Panc1 (cell line): ENCODE results near the gene TGFB1I1. TPM values are rescaled to one million over a fixed set of nuclear protein-coding genes. Genes with fewer than 3 reads are reported as not detected.

Source experiments
- ATAC-seq: fragments of 200-7000 bp; cut with Tn5 transposase; 2 replicates; pipeline ENCODE4 v1.9.1; 2020; ENCODE audit warnings: mild to moderate bottlenecking, moderate library complexity
- BruUV-seq: library from RNA; stranded (reverse); fragments of 400-500 nt; replicated peaks from 2 replicates; lab custom pipeline; 2021; lab: Mats Ljungman, UMichigan
- CTCF ChIA-PET: fragments of 300-600 bp; sonication (Branson Sonifier 250); formaldehyde crosslinking; loops from one replicate; lab custom pipeline; 2022; ENCODE audit warnings: antibody characterized with exemption; lab: Charles Lee
- POLR2A ChIA-PET: fragments of 300-600 bp; sonication (Branson Sonifier 250); formaldehyde crosslinking; loops from one replicate; lab custom pipeline; 2022; ENCODE audit warnings: antibody characterized with exemption; lab: Charles Lee
- DNase-seq: peaks from one replicate; pipeline ENCODE4 v3.0.0-alpha.2; 2010; ENCODE audit warnings: low read depth, low spot score
- H3K27ac ChIP-seq: 2 replicates; pipeline ENCODE4 v1.5.1; 2011; ENCODE audit warnings: mild to moderate bottlenecking, low read length, inconsistent platforms
- H3K27me3 ChIP-seq: fragments of 200-500 bp; sonication (Bioruptor generic); 2 replicates; pipeline ENCODE4 v1.6.0; 2014; ENCODE audit warnings: low read length, inconsistent platforms; ENCODE audit not compliant: control insufficient read depth, insufficient read depth
- H3K36me3 ChIP-seq: fragments of 200-500 bp; sonication (Bioruptor generic); 2 replicates; pipeline ENCODE4 v1.5.1; 2014; ENCODE audit warnings: inconsistent platforms, mild to moderate bottlenecking, low read length, moderate library complexity; ENCODE audit not compliant: control insufficient read depth, insufficient read depth
- H3K4me1 ChIP-seq: 2 replicates; pipeline ENCODE4 v1.5.1; 2011; ENCODE audit warnings: inconsistent platforms, mild to moderate bottlenecking, low read length, moderate library complexity; ENCODE audit not compliant: control insufficient read depth, insufficient read depth
- H3K4me3 ChIP-seq, 2 experiments: 2 replicates each; pipeline ENCODE4 v1.5.1; 2011 to 2012; ENCODE audit warnings: low read depth in 2 of 2, low read length in 2 of 2, mild to moderate bottlenecking in 2 of 2, inconsistent platforms in 1 of 2, moderate library complexity in 1 of 2
- H3K9me3 ChIP-seq: fragments of 200-500 bp; sonication (Bioruptor generic); 2 replicates; pipeline ENCODE4 v1.5.1; 2014; ENCODE audit warnings: low read depth, mild to moderate bottlenecking, inconsistent platforms, low read length, moderate library complexity; ENCODE audit not compliant: control insufficient read depth, insufficient read depth
- CTCF ChIP-seq: fragments of 450-650 bp; IDR thresholded peaks from 2 replicates; pipeline ENCODE4 v1.5.1; 2017; ENCODE audit warnings: mild to moderate bottlenecking
- POLR2AphosphoS5 ChIP-seq: IDR thresholded peaks from 2 replicates; pipeline ENCODE4 v1.6.1; 2012; ENCODE audit warnings: mild to moderate bottlenecking, low read depth, low read length, moderate library complexity
- REST ChIP-seq, 2 experiments: IDR thresholded peaks; 2 replicates each; pipeline ENCODE4 v1.6.1; 2011 to 2012; ENCODE audit warnings: low read depth in 2 of 2, control low read depth in 1 of 2, low read length in 1 of 2, mild to moderate bottlenecking in 1 of 2, moderate library complexity in 1 of 2; ENCODE audit not compliant: insufficient read depth in 1 of 2
- SIN3A ChIP-seq: IDR thresholded peaks from 2 replicates; pipeline ENCODE4 v1.6.1; 2012; ENCODE audit warnings: low read depth, mild to moderate bottlenecking, low read length, moderate library complexity, borderline replicate concordance; ENCODE audit not compliant: insufficient read depth
- TCF7L2 ChIP-seq: IDR thresholded peaks from 2 replicates; pipeline ENCODE4 v1.6.1; 2011; ENCODE audit warnings: mild to moderate bottlenecking, low read depth, low read length, inconsistent platforms
- in situ Hi-C: cut with HindIII; loops from 2 replicates; pipeline ENCODE4 v1.10.0; 2016; ENCODE audit warnings: low sequenced_read_pairs, low pct_unique_long_range_greater_than_20kb
- intact Hi-C: fragments of 100-400 bp; cut with micrococcal nuclease; formaldehyde crosslinking; loops from one replicate; pipeline ENCODE4 v1.10.0; 2022; ENCODE audit not compliant: unreplicated experiment
- total RNA-seq: library from RNA; stranded (reverse); gene quantifications from one replicate; pipeline ENCODE4 v1.2.1, GENCODE V29; 2021; ENCODE audit not compliant: unreplicated experiment

TGFB1I1 gene
- total RNA-seq, 1 experiment from 2014 or later, result 32.5 TPM

- ChIA-PET POLR2A (no interaction called here), CTCF (interaction anchor here (0.6 kb wide), 1 partner anchor 22 kb away, joined by 3 read pairs; no protein-coding TSS in a partner anchor)
- no peak overlapping the region for H3K27ac ChIP-seq
- H3K9me3 ChIP-seq, result no peaks in the 10 kb centered on the region
- H3K4me1 ChIP-seq, result no peaks in the 10 kb centered on the region
- H3K36me3 ChIP-seq, result no peaks in the 10 kb centered on the region; the same call in 1 of the 2 replicates
- DNase-seq (no peak), ATAC-seq (no peak)
- intact Hi-C loops, result loop anchor here (10.0 kb wide), 1 partner anchor 189 kb away; no protein-coding TSS in a partner anchor
- TF ChIP-seq TCF7L2 (no peak), REST (IDR thresholded peaks at IDR 0.05; ENCODE audit: insufficient read depth in 1 of 2, low read depth in 2 of 2, low read length in 1 of 2) (no peak), POLR2AphosphoS5 (no peak), CTCF (no peak)
- in situ Hi-C loops, result no loop called here
- no peak overlapping the region for H3K4me3 ChIP-seq
- BruUV-seq, result no TSS peak
- H3K27me3 ChIP-seq, result no peaks in the 10 kb centered on the region
Measured at GRCh38 chr16:31486045-31486444, 14.1 kb downstream of the TGFB1I1 start.

GRCh38 chr16:31487071-31487719 is 15.2 kb downstream of the TGFB1I1 start:
- ChIA-PET POLR2A (no interaction called here), CTCF (no interaction called here)
- no peak for DNase-seq
- H3K27ac ChIP-seq, result peak overlapping the region; percentile 54; the same call in 1 of the 2 replicates
- in situ Hi-C loops (no loop called here), intact Hi-C loops (loop anchor here (10.0 kb wide), 1 partner anchor 188 kb away; no protein-coding TSS in a partner anchor)
- no peaks in the 10 kb centered on the region for H3K4me1 ChIP-seq
- no peaks in the 10 kb centered on the region for H3K27me3 ChIP-seq
- ATAC-seq, result 0 out of 2 replicates have a peak, but pooled peaks have one; percentile 5
- no peak for TF ChIP-seq SIN3A
- no peak for TF ChIP-seq POLR2AphosphoS5
- TF ChIP-seq TCF7L2, result no peak
- TF ChIP-seq REST (IDR thresholded peaks at IDR 0.05; ENCODE audit: insufficient read depth in 1 of 2, low read depth in 2 of 2, low read length in 1 of 2), result no peak
- no peak for TF ChIP-seq CTCF
- H3K4me3 ChIP-seq, result peak overlapping the region; percentile 57 to 72
- H3K36me3 ChIP-seq, result no peaks in the 10 kb centered on the region; the same call in 1 of the 2 replicates
- H3K9me3 ChIP-seq, result no peaks in the 10 kb centered on the region
- BruUV-seq, result no TSS peak
